Esophagus muscularis mucosa (tissue), 4 donors: Measurements from ENCODE around the gene NBAS. TPM values are rescaled to one million over a fixed set of nuclear protein-coding genes. Genes with fewer than 3 reads are reported as not detected.

ENCODE experiments used
- DNase-seq: peaks from one replicate; pipeline ENCODE4 v3.0.0-alpha.2; 2017; ENCODE audit errors: extremely low spot score
- H3K27ac ChIP-seq, 4 donors: fragments of 200-600 bp; sonication (generic); replicated peaks in 1 of 4; 1 replicate in 3 of 4; 2 replicates in 1 of 4; pipeline ENCODE4 v1.5.1; 2016 to 2019; ENCODE audit warnings: mild to moderate bottlenecking in 1 of 4
- H3K27me3 ChIP-seq, 4 donors: fragments of 200-600 bp; sonication (generic); one replicate each; pipeline versions ENCODE4 v1.5.1 to v1.6.0; 2016 to 2019
- H3K36me3 ChIP-seq, 4 donors: fragments of 200-600 bp; sonication (generic); one replicate each; pipeline ENCODE4 v1.5.1; 2016 to 2019
- H3K4me1 ChIP-seq, 4 donors: fragments of 200-600 bp; sonication (generic); one replicate each; pipeline ENCODE4 v1.5.1; 2016 to 2019
- H3K4me3 ChIP-seq, 4 donors: fragments of 200-600 bp; sonication (generic); 1 replicate in 2 of 4; 2 replicates in 2 of 4; pipeline ENCODE4 v1.5.1; 2016 to 2019; ENCODE audit warnings: mild to moderate bottlenecking in 4 of 4, moderate library complexity in 1 of 4
- H3K9me3 ChIP-seq, 4 donors: fragments of 200-600 bp; sonication (generic); 1 replicate in 3 of 4; 2 replicates in 1 of 4; pipeline ENCODE4 v1.5.1; 2016 to 2019
- EP300 ChIP-seq: sonication (generic); formaldehyde crosslinking; IDR thresholded peaks from one replicate; pipeline ENCODE4 v1.6.1; 2017; ENCODE audit warnings: antibody characterized with exemption
- POLR2A ChIP-seq: fragments of 450-650 bp; IDR thresholded peaks from one replicate; pipeline ENCODE4 v1.6.1; 2017; ENCODE audit warnings: antibody characterized with exemption, moderate library complexity, mild to moderate bottlenecking, low read depth
- POLR2AphosphoS5 ChIP-seq, 2 donors: sonication (generic); formaldehyde crosslinking; IDR thresholded peaks; one replicate each; pipeline ENCODE4 v1.6.1; 2017; ENCODE audit warnings: antibody characterized with exemption in 2 of 2
- WGBS: methylation state at CpG from one replicate; pipeline ENCODE4 v1.1.5; 2018; 5-methylcytosine and 5-hydroxymethylcytosine counted together
- intact Hi-C: fragments of 100-400 bp; cut with DNase I; formaldehyde crosslinking; loops from one replicate; pipeline ENCODE4 v1.15.1; 2023
- total RNA-seq, 4 donors: library from RNA; depleted of rRNA; stranded (reverse); fragments of >200 nt; gene quantifications; one replicate each; pipeline versions ENCODE4 v1.1.0 to v1.2.1, GENCODE V29; 2016
- TF ChIP-seq, protein P1 (sequence below), 3 experiments: fragments of 200-600 bp in 2 of 3; fragments of 450-650 bp in 1 of 3; sonication (generic) in 2 of 3; IDR thresholded peaks; one replicate each; pipeline ENCODE4 v1.5.1; 2017 to 2019; ENCODE audit warnings: antibody characterized with exemption in 3 of 3, mild to moderate bottlenecking in 2 of 3, moderate library complexity in 1 of 3

The NBAS gene
- total RNA-seq, 4 donors from 2014 or later, result 39.2 to 43.6 (median 42.0) TPM

DNA sequence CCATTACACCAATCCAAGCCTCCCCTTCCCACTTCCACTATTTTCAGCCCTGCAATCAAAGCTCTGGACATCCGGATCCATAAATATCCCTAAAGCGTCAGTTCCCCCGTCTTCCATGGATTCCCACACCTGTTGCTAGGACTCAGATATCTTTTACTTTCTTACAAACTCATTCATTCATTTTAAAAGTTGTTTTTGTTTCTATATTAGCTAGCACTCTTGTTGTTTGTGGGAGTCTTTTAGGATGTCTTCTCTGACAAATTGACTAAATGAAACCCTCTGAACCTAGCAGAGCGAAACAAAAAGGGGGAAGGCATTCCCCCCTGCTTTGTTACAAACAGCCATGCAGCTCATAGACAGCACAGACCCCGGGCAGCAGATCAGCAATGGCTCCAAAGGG, 9.0 kb upstream of the NBAS start:
- no peaks in the 10 kb centered on the region for H3K4me1 ChIP-seq
- H3K9me3 ChIP-seq, result no peaks in the 10 kb centered on the region
- H3K27ac ChIP-seq, result no peak overlapping the region
- H3K4me3 ChIP-seq, result no peak overlapping the region
- TF ChIP-seq, protein P1, sequence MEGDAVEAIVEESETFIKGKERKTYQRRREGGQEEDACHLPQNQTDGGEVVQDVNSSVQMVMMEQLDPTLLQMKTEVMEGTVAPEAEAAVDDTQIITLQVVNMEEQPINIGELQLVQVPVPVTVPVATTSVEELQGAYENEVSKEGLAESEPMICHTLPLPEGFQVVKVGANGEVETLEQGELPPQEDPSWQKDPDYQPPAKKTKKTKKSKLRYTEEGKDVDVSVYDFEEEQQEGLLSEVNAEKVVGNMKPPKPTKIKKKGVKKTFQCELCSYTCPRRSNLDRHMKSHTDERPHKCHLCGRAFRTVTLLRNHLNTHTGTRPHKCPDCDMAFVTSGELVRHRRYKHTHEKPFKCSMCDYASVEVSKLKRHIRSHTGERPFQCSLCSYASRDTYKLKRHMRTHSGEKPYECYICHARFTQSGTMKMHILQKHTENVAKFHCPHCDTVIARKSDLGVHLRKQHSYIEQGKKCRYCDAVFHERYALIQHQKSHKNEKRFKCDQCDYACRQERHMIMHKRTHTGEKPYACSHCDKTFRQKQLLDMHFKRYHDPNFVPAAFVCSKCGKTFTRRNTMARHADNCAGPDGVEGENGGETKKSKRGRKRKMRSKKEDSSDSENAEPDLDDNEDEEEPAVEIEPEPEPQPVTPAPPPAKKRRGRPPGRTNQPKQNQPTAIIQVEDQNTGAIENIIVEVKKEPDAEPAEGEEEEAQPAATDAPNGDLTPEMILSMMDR (IDR thresholded peaks at IDR 0.05), result no peak
- TF ChIP-seq EP300 (no peak), POLR2AphosphoS5 (IDR thresholded peaks at IDR 0.05) (no peak), POLR2A (no peak)
- no peak for DNase-seq
- intact Hi-C loops, result no loop called here
- H3K27me3 ChIP-seq, result no peaks in the 10 kb centered on the region
- 75% methylated on average over 5 of the region's 5 CpGs for WGBS
- no peaks in the 10 kb centered on the region for H3K36me3 ChIP-seq

DNA sequence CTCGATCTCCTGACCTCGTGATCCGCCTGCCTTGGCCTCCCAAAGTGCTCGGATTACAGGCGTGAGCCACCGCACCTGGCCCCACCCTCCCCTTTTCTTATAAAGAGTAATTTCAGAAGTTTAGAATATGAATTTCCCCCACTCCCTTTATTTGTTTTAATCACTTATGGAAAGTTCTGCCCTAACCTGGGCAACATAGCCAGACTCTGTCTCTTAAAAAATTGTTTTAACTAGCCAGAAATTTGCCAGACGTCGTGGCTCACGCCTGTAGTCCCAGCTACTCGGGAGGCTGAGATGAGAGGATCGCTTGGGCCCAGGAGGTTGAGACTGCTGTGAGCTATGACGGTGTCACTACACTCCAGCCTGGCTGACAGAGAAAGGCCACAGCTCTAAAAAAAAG, 7.7 kb upstream of the NBAS start:
- Histone ChIP-seq H3K27me3 (no peaks in the 10 kb centered on the region), H3K9me3 (no peaks in the 10 kb centered on the region), H3K4me3 (no peak overlapping the region), H3K27ac (no peak overlapping the region), H3K36me3 (no peaks in the 10 kb centered on the region), H3K4me1 (no peaks in the 10 kb centered on the region)
- TF ChIP-seq POLR2A (no peak), EP300 (no peak), POLR2AphosphoS5 (IDR thresholded peaks at IDR 0.05) (no peak)
- TF ChIP-seq, protein P1 (IDR thresholded peaks at IDR 0.05), result no peak
- 95% methylated on average over 12 of the region's 12 CpGs for WGBS
- DNase-seq, result no peak
- intact Hi-C loops, result no loop called here

DNA sequence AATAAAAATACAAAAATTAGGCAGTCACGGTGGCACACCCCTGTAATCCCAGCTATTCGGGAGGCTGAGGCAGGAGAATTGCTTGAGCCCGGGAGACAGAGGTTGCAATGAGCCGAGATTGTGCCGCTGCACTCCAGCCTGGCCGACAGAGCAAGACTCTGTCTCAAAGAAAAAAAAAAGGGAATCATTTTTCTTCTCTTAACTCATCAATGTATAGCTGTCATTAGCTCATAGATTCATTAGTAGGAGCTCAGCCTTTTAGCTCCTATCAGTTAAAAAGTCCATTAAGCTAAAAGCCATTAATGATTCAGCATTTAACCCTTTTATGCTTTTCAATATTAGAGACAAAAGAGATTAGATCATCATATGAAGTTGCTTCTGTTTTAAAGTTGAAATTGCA, 5.8 kb upstream of the NBAS start:
- Histone ChIP-seq H3K9me3 (no peaks in the 10 kb centered on the region), H3K4me1 (peaks cover 0 to 8% (median 6%) of the 10 kb centered on the region in 4 donors), H3K27ac (no peak overlapping the region), H3K27me3 (no peaks in the 10 kb centered on the region), H3K4me3 (no peak overlapping the region), H3K36me3 (no peaks in the 10 kb centered on the region)
- TF ChIP-seq POLR2A (no peak), EP300 (no peak), POLR2AphosphoS5 (IDR thresholded peaks at IDR 0.05) (no peak)
- TF ChIP-seq, protein P1 (IDR thresholded peaks at IDR 0.05), result no peak
- 93% methylated on average over 6 of the region's 6 CpGs for WGBS
- no peak for DNase-seq
- intact Hi-C loops, result no loop called here

DNA sequence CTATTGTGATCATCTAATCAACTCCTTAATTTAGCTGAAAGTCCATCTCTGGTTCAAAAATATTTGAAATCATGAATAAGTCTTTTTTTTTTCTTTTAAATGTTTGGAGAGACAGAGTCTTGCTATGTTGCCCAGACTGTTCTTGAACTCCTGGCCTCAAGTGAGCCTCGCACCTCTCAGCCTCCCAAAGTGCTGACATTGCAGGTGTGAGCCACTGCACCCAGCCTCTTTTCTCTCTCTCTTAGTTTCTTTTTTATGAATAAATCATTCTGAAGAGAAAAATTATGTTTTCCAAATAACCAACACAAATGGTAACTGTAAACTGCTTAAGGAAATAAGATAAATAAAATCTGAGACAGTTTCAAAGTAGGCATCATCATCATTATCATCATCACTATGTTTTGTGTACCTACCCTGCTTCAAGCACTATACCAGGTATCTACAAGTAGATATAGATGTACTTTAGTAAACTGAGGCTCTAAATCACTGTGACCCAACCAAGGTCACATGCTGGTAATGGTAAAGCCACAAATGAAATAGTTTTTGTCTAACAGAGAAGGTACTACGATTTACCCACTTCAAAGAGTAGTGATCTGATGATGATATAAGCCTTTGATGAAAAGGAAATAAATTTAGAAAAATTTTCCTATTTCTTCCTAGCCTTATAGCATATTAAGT, 5.0 kb upstream of the NBAS start:
- H3K4me3 ChIP-seq, result no peak overlapping the region
- peaks cover 0 to 9% (median 7%) of the 10 kb centered on the region in 4 donors for H3K4me1 ChIP-seq
- H3K36me3 ChIP-seq, result no peaks in the 10 kb centered on the region
- H3K9me3 ChIP-seq, result no peaks in the 10 kb centered on the region
- TF ChIP-seq, protein P1 (IDR thresholded peaks at IDR 0.05), result no peak
- TF ChIP-seq EP300 (no peak), POLR2AphosphoS5 (IDR thresholded peaks at IDR 0.05) (no peak), POLR2A (no peak)
- H3K27me3 ChIP-seq, result no peaks in the 10 kb centered on the region
- no peak overlapping the region for H3K27ac ChIP-seq
- intact Hi-C loops, result no loop called here
- no peak for DNase-seq
- WGBS, result 43% methylated on average over 2 of the region's 2 CpGs

DNA sequence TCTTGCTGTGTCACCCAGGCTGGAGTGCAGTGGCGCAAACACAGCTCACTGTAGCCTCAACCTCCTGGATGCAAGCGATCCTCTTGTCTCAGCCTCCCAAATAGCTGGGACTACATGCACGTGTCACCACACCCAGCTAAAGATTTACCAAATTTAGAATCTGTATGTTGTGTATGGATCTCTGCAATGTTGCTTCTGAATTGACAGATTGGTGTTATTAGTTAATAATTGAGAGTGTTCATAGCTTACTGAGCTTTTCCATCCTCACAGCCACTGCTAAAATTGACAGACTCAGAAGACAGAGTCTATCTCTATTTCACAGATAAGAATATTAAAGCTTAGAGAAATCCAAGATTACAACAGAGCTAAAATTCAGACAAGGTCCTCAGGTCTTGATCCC, 4.3 kb upstream of the NBAS start:
- H3K36me3 ChIP-seq, result no peaks in the 10 kb centered on the region
- H3K27me3 ChIP-seq, result no peaks in the 10 kb centered on the region
- WGBS, result 81% methylated on average over 3 of the region's 3 CpGs
- no peak overlapping the region for H3K4me3 ChIP-seq
- H3K4me1 ChIP-seq, result peaks cover 0 to 12% (median 8%) of the 10 kb centered on the region in 4 donors
- TF ChIP-seq EP300 (no peak), POLR2A (no peak), POLR2AphosphoS5 (IDR thresholded peaks at IDR 0.05) (no peak)
- TF ChIP-seq, protein P1 (IDR thresholded peaks at IDR 0.05), result no peak
- H3K27ac ChIP-seq, result no peak overlapping the region
- no peak for DNase-seq
- intact Hi-C loops, result no loop called here
- H3K9me3 ChIP-seq, result no peaks in the 10 kb centered on the region
